Mesendoderm (in vitro differentiated cells): Measurements from ENCODE around the gene SCIMP.
A peak's percentile ranks its signal among the peaks of the same experiment; 100 is the strongest.

Experiments
- DNase-seq: peaks from one replicate; pipeline ENCODE4 v3.0.0; 2013
- H2AK5ac ChIP-seq: 2 replicates; pipeline ENCODE4 v1.6.1; 2013; ENCODE audit warnings: low read length, inconsistent platforms
- H2BK120ac ChIP-seq: 2 replicates; pipeline ENCODE4 v1.6.1; 2013; ENCODE audit warnings: low read depth, mild to moderate bottlenecking, low read length, moderate library complexity, mixed read lengths
- H2BK15ac ChIP-seq: replicated peaks from 2 replicates; pipeline ENCODE4 v1.6.1; 2013; ENCODE audit warnings: low read depth, mild to moderate bottlenecking, moderate library complexity
- H2BK5ac ChIP-seq: 2 replicates; pipeline ENCODE4 v1.6.1; 2013; ENCODE audit warnings: low read length, inconsistent platforms
- H3K18ac ChIP-seq: 2 replicates; pipeline ENCODE4 v1.6.1; 2013; ENCODE audit warnings: mild to moderate bottlenecking, low read length, mixed read lengths
- H3K23ac ChIP-seq: one replicate; pipeline ENCODE4 v1.6.1; 2013; ENCODE audit warnings: low read length
- H3K27ac ChIP-seq: 2 replicates; pipeline ENCODE4 v1.5.1; 2013; ENCODE audit warnings: low read depth, mild to moderate bottlenecking, inconsistent platforms, low read length, moderate library complexity
- H3K27me3 ChIP-seq: 2 replicates; pipeline ENCODE4 v1.6.1; 2013; ENCODE audit warnings: low read length, control low read depth, mild to moderate bottlenecking, inconsistent platforms; ENCODE audit not compliant: insufficient read depth, poor library complexity
- H3K36me3 ChIP-seq: 2 replicates; pipeline ENCODE4 v1.6.1; 2013; ENCODE audit warnings: low read length, inconsistent platforms; ENCODE audit not compliant: control insufficient read depth, insufficient read depth
- H3K4ac ChIP-seq: one replicate; pipeline ENCODE4 v1.6.1; 2013; ENCODE audit warnings: low read depth, mild to moderate bottlenecking, low read length, moderate library complexity
- H3K4me1 ChIP-seq: 2 replicates; pipeline ENCODE4 v1.6.1; 2013; ENCODE audit warnings: low read depth, low read length, inconsistent platforms; ENCODE audit not compliant: control insufficient read depth
- H3K4me2 ChIP-seq: 2 replicates; pipeline ENCODE4 v1.6.1; 2013; ENCODE audit warnings: low read length
- H3K4me3 ChIP-seq: 2 replicates; pipeline ENCODE4 v1.5.1; 2013; ENCODE audit warnings: mild to moderate bottlenecking, low read length
- H3K56ac ChIP-seq: one replicate; pipeline ENCODE4 v1.6.1; 2013; ENCODE audit warnings: low read length
- H3K79me1 ChIP-seq: 2 replicates; pipeline ENCODE4 v1.6.1; 2013; ENCODE audit warnings: low read length, inconsistent platforms
- H3K79me2 ChIP-seq: 2 replicates; pipeline ENCODE4 v1.6.1; 2013; ENCODE audit warnings: mild to moderate bottlenecking, low read length; ENCODE audit not compliant: control insufficient read depth, insufficient read depth
- H3K9ac ChIP-seq: 2 replicates; pipeline ENCODE4 v1.6.1; 2013; ENCODE audit warnings: low read length, inconsistent platforms
- H4K5ac ChIP-seq: one replicate; pipeline ENCODE4 v1.6.1; 2013; ENCODE audit warnings: low read length
- H4K8ac ChIP-seq: one replicate; pipeline ENCODE4 v1.6.1; 2013; ENCODE audit warnings: low read depth, mild to moderate bottlenecking, control low read depth, low read length, moderate library complexity
- WGBS: extraction: QIAGEN DNeasy Blood & Tissue Kit; methylation state at CpG from one replicate; pipeline ENCODE4 v1.1.7; 2013; ENCODE audit warnings: low lambda C conversion rate, missing lambda C conversion rate; ENCODE audit not compliant: insufficient coverage; ENCODE audit errors: extremely low coverage; 5-methylcytosine and 5-hydroxymethylcytosine counted together

Gene SCIMP

GRCh38 chr17:5254903-5255521 lies 20.4 kb upstream of the SCIMP start:
- Histone ChIP-seq H3K9ac (no peak overlapping the region), H3K36me3 (no peaks in the 10 kb centered on the region), H3K4ac (no peak overlapping the region), H2BK120ac (no peak overlapping the region), H3K79me2 (no peaks in the 10 kb centered on the region), H3K27ac (no peak overlapping the region), H2BK5ac (no peak overlapping the region), H2BK15ac (no peak overlapping the region), H3K79me1 (no peaks in the 10 kb centered on the region), H3K56ac (no peak overlapping the region), H4K5ac (no peak overlapping the region), H4K8ac (no peak overlapping the region), H3K18ac (no peak overlapping the region), H3K4me2 (no peak overlapping the region), H3K23ac (no peak overlapping the region), H3K4me1 (no peaks in the 10 kb centered on the region), H3K27me3 (no peaks in the 10 kb centered on the region), H2AK5ac (no peak overlapping the region), H3K4me3 (no peak overlapping the region)
- WGBS, result no CpG with 5 or more reads among the region's 5 CpGs
- DNase-seq, result peak; percentile 23

- H4K8ac ChIP-seq, result no peak overlapping the region
- no peaks in the 10 kb centered on the region for H3K27me3 ChIP-seq
- no peaks in the 10 kb centered on the region for H3K36me3 ChIP-seq
- H4K5ac ChIP-seq, result no peak overlapping the region
- no peak for DNase-seq
- no peak overlapping the region for H2BK120ac ChIP-seq
- H3K4me2 ChIP-seq, result no peak overlapping the region
- WGBS, result no CpG with 5 or more reads among the region's 7 CpGs
- no peaks in the 10 kb centered on the region for H3K4me1 ChIP-seq
- H2BK15ac ChIP-seq, result no peak overlapping the region
- no peak overlapping the region for H3K18ac ChIP-seq
- no peaks in the 10 kb centered on the region for H3K79me2 ChIP-seq
- no peak overlapping the region for H3K4me3 ChIP-seq
- H2BK5ac ChIP-seq, result no peak overlapping the region
- H3K79me1 ChIP-seq, result no peaks in the 10 kb centered on the region
- H2AK5ac ChIP-seq, result no peak overlapping the region
- H3K9ac ChIP-seq, result no peak overlapping the region
- H3K27ac ChIP-seq, result no peak overlapping the region
- H3K23ac ChIP-seq, result no peak overlapping the region
- H3K56ac ChIP-seq, result no peak overlapping the region
- H3K4ac ChIP-seq, result no peak overlapping the region
Measured at GRCh38 chr17:5254414-5254813, 19.8 kb upstream of the SCIMP start.

GRCh38 chr17:5249615-5250014 lies 15.0 kb upstream of the SCIMP start:
- H2BK120ac ChIP-seq, result no peak overlapping the region
- no peaks in the 10 kb centered on the region for H3K79me2 ChIP-seq
- H3K4me1 ChIP-seq, result no peaks in the 10 kb centered on the region
- no peak overlapping the region for H3K4me3 ChIP-seq
- no peaks in the 10 kb centered on the region for H3K27me3 ChIP-seq
- H2BK15ac ChIP-seq, result no peak overlapping the region
- no peak overlapping the region for H3K18ac ChIP-seq
- no peaks in the 10 kb centered on the region for H3K79me1 ChIP-seq
- no peak overlapping the region for H3K4ac ChIP-seq
- no peak overlapping the region for H4K5ac ChIP-seq
- H3K9ac ChIP-seq, result no peak overlapping the region
- no peak overlapping the region for H3K23ac ChIP-seq
- H3K56ac ChIP-seq, result no peak overlapping the region
- H2AK5ac ChIP-seq, result no peak overlapping the region
- H4K8ac ChIP-seq, result no peak overlapping the region
- peak; percentile 81 for DNase-seq
- H3K36me3 ChIP-seq, result no peaks in the 10 kb centered on the region
- H3K4me2 ChIP-seq, result no peak overlapping the region
- no peak overlapping the region for H2BK5ac ChIP-seq
- no peak overlapping the region for H3K27ac ChIP-seq
- WGBS, result no CpG with 5 or more reads among the region's 4 CpGs

GRCh38 chr17:5248821-5249479 lies 14.3 kb upstream of the SCIMP start:
- no peak overlapping the region for H3K56ac ChIP-seq
- H3K27ac ChIP-seq, result no peak overlapping the region
- no peak overlapping the region for H2BK15ac ChIP-seq
- H3K79me1 ChIP-seq, result no peaks in the 10 kb centered on the region
- no peak overlapping the region for H3K18ac ChIP-seq
- H3K4me3 ChIP-seq, result no peak overlapping the region
- no peak overlapping the region for H3K23ac ChIP-seq
- H2BK120ac ChIP-seq, result no peak overlapping the region
- no peak overlapping the region for H2BK5ac ChIP-seq
- no peak overlapping the region for H4K8ac ChIP-seq
- H4K5ac ChIP-seq, result no peak overlapping the region
- no peaks in the 10 kb centered on the region for H3K79me2 ChIP-seq
- WGBS, result no CpG with 5 or more reads among the region's 22 CpGs
- no peaks in the 10 kb centered on the region for H3K4me1 ChIP-seq
- H3K4me2 ChIP-seq, result no peak overlapping the region
- DNase-seq, result peak; percentile 26
- H3K27me3 ChIP-seq, result no peaks in the 10 kb centered on the region
- no peak overlapping the region for H3K4ac ChIP-seq
- no peak overlapping the region for H2AK5ac ChIP-seq
- H3K9ac ChIP-seq, result no peak overlapping the region
- no peaks in the 10 kb centered on the region for H3K36me3 ChIP-seq

- Histone ChIP-seq H3K9ac (no peak overlapping the region), H3K27me3 (no peaks in the 10 kb centered on the region), H3K36me3 (no peaks in the 10 kb centered on the region), H2BK120ac (no peak overlapping the region), H4K8ac (no peak overlapping the region), H3K4ac (no peak overlapping the region), H4K5ac (no peak overlapping the region), H3K4me1 (no peaks in the 10 kb centered on the region), H3K27ac (no peak overlapping the region), H3K23ac (no peak overlapping the region), H2AK5ac (no peak overlapping the region), H3K4me3 (no peak overlapping the region), H3K4me2 (no peak overlapping the region), H3K18ac (no peak overlapping the region), H2BK15ac (no peak overlapping the region), H3K56ac (no peak overlapping the region), H3K79me2 (no peaks in the 10 kb centered on the region), H2BK5ac (no peak overlapping the region), H3K79me1 (no peaks in the 10 kb centered on the region)
- no peak for DNase-seq
- WGBS, result no CpG with 5 or more reads among the region's 8 CpGs
Measured at GRCh38 chr17:5247621-5248020, 13.0 kb upstream of the SCIMP start.
